Activated naive CD8-positive, alpha-beta T cell treated with anti-CD3 and anti-CD28 coated beads, Interleukin-2, amount 10 ng/mL, durations not matched to agents 7 days and 5 days (primary cell): ENCODE results near the gene TOX2. TPM values are rescaled to one million over a fixed set of nuclear protein-coding genes. Genes with fewer than 3 reads are reported as not detected.

ENCODE experiments used
- ATAC-seq: fragments of 150-1000 bp; cut with Tn5 transposase; one replicate; pipeline ENCODE4 v1.10.0; 2021; ENCODE audit warnings: low read depth, moderate library complexity
- POLR2A ChIA-PET: fragments of 350-600 bp; sonication (Branson Sonifier 250); formaldehyde crosslinking; loops from one replicate; lab custom pipeline; 2021; ENCODE audit warnings: antibody characterized with exemption; lab: Charles Lee
- DNase-seq: peaks from one replicate; pipeline ENCODE4 v3.0.0; 2021
- H3K27ac Mint-ChIP-seq: one replicate; pipeline ENCODE4 v1.8.0; 2022; ENCODE audit warnings: mild to moderate bottlenecking, mixed read lengths
- H3K27me3 Mint-ChIP-seq: one replicate; pipeline ENCODE4 v1.8.0; 2022; ENCODE audit warnings: mild to moderate bottlenecking, moderate library complexity, mixed read lengths
- H3K36me3 Mint-ChIP-seq: one replicate; pipeline ENCODE4 v1.8.0; 2021; ENCODE audit warnings: mild to moderate bottlenecking, mixed read lengths
- H3K4me1 Mint-ChIP-seq: one replicate; pipeline ENCODE4 v1.8.0; 2021; ENCODE audit warnings: mixed read lengths
- H3K4me3 Mint-ChIP-seq: one replicate; pipeline ENCODE4 v1.8.0; 2022; ENCODE audit warnings: mild to moderate bottlenecking, moderate library complexity, mixed read lengths
- H3K9me3 Mint-ChIP-seq: one replicate; pipeline ENCODE4 v1.8.0; 2021; ENCODE audit warnings: mixed read lengths
- total RNA-seq, 2 experiments: library from RNA; stranded (reverse); gene quantifications; one replicate each; pipeline ENCODE4 v1.2.3, GENCODE V29; 2021

TOX2 gene
- total RNA-seq, 2 experiments from 2014 or later = 0.26 to 0.44 TPM

- DNase-seq (no peak), ATAC-seq (peak; percentile 93)
- POLR2A ChIA-PET = no interaction called here
- H3K27me3 Mint-ChIP-seq = peaks cover 45% of the 10 kb centered on the region
- peak overlapping the region; percentile 83 for H3K27ac Mint-ChIP-seq
- H3K36me3 Mint-ChIP-seq = no peaks in the 10 kb centered on the region
- peak overlapping the region; percentile 57 for H3K4me3 Mint-ChIP-seq
- H3K9me3 Mint-ChIP-seq = no peaks in the 10 kb centered on the region
- peaks cover 25% of the 10 kb centered on the region for H3K4me1 Mint-ChIP-seq
These were observed 96.7 kb downstream of the TOX2 start for GRCh38 chr20:44011251-44011940.

GRCh38 chr20:44012466-44013226 is 98.0 kb downstream of the TOX2 start:
- peaks cover 52% of the 10 kb centered on the region for H3K27me3 Mint-ChIP-seq
- POLR2A ChIA-PET = no interaction called here

GRCh38 chr20:44014807-44015732 is 100.4 kb downstream of the TOX2 start:
- no peak for DNase-seq
- Mint-ChIP-seq H3K27me3 (peaks cover 48% of the 10 kb centered on the region), H3K4me1 (peaks cover 45% of the 10 kb centered on the region), H3K9me3 (no peaks in the 10 kb centered on the region), H3K27ac (no peak overlapping the region), H3K36me3 (no peaks in the 10 kb centered on the region), H3K4me3 (no peak overlapping the region)
- POLR2A ChIA-PET = no interaction called here
- ATAC-seq = no peak

More at GRCh38 chr20:44012466-44013226, 98.0 kb downstream of the TOX2 start:
- Mint-ChIP-seq H3K4me3 (no peak overlapping the region), H3K27ac (no peak overlapping the region), H3K4me1 (peaks cover 25% of the 10 kb centered on the region), H3K36me3 (no peaks in the 10 kb centered on the region), H3K9me3 (no peaks in the 10 kb centered on the region)
- ATAC-seq (no peak), DNase-seq (no peak)

GRCh38 chr20:44015733-44016103 is 101.1 kb downstream of the TOX2 start:
- Mint-ChIP-seq H3K4me1 (peaks cover 44% of the 10 kb centered on the region), H3K27me3 (peaks cover 44% of the 10 kb centered on the region), H3K27ac (no peak overlapping the region), H3K4me3 (no peak overlapping the region), H3K9me3 (no peaks in the 10 kb centered on the region), H3K36me3 (no peaks in the 10 kb centered on the region)
- no peak for DNase-seq
- POLR2A ChIA-PET = no interaction called here
- no peak for ATAC-seq

GRCh38 chr20:44016525-44016924 is 101.9 kb downstream of the TOX2 start:
- Mint-ChIP-seq H3K9me3 (no peaks in the 10 kb centered on the region), H3K4me1 (peaks cover 45% of the 10 kb centered on the region), H3K27ac (no peak overlapping the region), H3K27me3 (peaks cover 40% of the 10 kb centered on the region), H3K36me3 (no peaks in the 10 kb centered on the region), H3K4me3 (no peak overlapping the region)
- ATAC-seq = no peak
- POLR2A ChIA-PET = no interaction called here
- DNase-seq = no peak

- Mint-ChIP-seq H3K36me3 (no peaks in the 10 kb centered on the region), H3K27ac (no peak overlapping the region), H3K9me3 (no peaks in the 10 kb centered on the region), H3K27me3 (peaks cover 40% of the 10 kb centered on the region), H3K4me3 (no peak overlapping the region), H3K4me1 (peaks cover 40% of the 10 kb centered on the region)
- POLR2A ChIA-PET = no interaction called here
- no peak for ATAC-seq
- DNase-seq = no peak
These were observed 102.6 kb downstream of the TOX2 start for GRCh38 chr20:44017211-44017610.

- DNase-seq = no peak
- POLR2A ChIA-PET = interaction anchor here (0.7 to 3.1 kb wide), 3 partner anchors 11 to 75 kb away, joined by 3 to 10 read pairs (median 4); no protein-coding TSS in a partner anchor
These were observed 103.2 kb downstream of the TOX2 start for GRCh38 chr20:44017905-44018258.

GRCh38 chr20:44018259-44018941 is 103.7 kb downstream of the TOX2 start:
- no peak overlapping the region for H3K4me3 Mint-ChIP-seq
- H3K36me3 Mint-ChIP-seq = peaks cover 1% of the 10 kb centered on the region
- POLR2A ChIA-PET = interaction anchor here (0.7 to 3.1 kb wide), 3 partner anchors 10 to 76 kb away, joined by 3 to 10 read pairs (median 4); no protein-coding TSS in a partner anchor
- no peak overlapping the region for H3K27ac Mint-ChIP-seq
- DNase-seq = no peak
- ATAC-seq = no peak
- peaks cover 49% of the 10 kb centered on the region for H3K27me3 Mint-ChIP-seq
- peaks cover 45% of the 10 kb centered on the region for H3K4me1 Mint-ChIP-seq
- H3K9me3 Mint-ChIP-seq = no peaks in the 10 kb centered on the region

More at GRCh38 chr20:44017905-44018258, 103.2 kb downstream of the TOX2 start:
- H3K4me3 Mint-ChIP-seq = no peak overlapping the region
- H3K27ac Mint-ChIP-seq = no peak overlapping the region
- no peak for ATAC-seq
- peaks cover 44% of the 10 kb centered on the region for H3K27me3 Mint-ChIP-seq
- no peaks in the 10 kb centered on the region for H3K9me3 Mint-ChIP-seq
- H3K4me1 Mint-ChIP-seq = peaks cover 44% of the 10 kb centered on the region
- peaks cover under 1% of the 10 kb centered on the region for H3K36me3 Mint-ChIP-seq

- ATAC-seq (no peak), DNase-seq (no peak)
- H3K4me3 Mint-ChIP-seq = peak overlapping the region; percentile 71
- H3K27me3 Mint-ChIP-seq = peaks cover 56% of the 10 kb centered on the region
- peaks cover 3% of the 10 kb centered on the region for H3K36me3 Mint-ChIP-seq
- H3K27ac Mint-ChIP-seq = peak overlapping the region; percentile 13
- no peaks in the 10 kb centered on the region for H3K9me3 Mint-ChIP-seq
- peaks cover 47% of the 10 kb centered on the region for H3K4me1 Mint-ChIP-seq
- POLR2A ChIA-PET = interaction anchor here (1.0 to 3.1 kb wide), 3 partner anchors 10 to 76 kb away, joined by 4 to 15 read pairs (median 10); no protein-coding TSS in a partner anchor
These were observed 104.4 kb downstream of the TOX2 start for GRCh38 chr20:44018942-44019637.

- ATAC-seq (peak; percentile 72), DNase-seq (peak; percentile 63)
- H3K9me3 Mint-ChIP-seq = no peaks in the 10 kb centered on the region
- H3K4me1 Mint-ChIP-seq = peaks cover 44% of the 10 kb centered on the region
- peak overlapping the region; percentile 71 for H3K4me3 Mint-ChIP-seq
- peaks cover 51% of the 10 kb centered on the region for H3K27me3 Mint-ChIP-seq
- peak overlapping the region; percentile 82 for H3K27ac Mint-ChIP-seq
- H3K36me3 Mint-ChIP-seq = peaks cover 3% of the 10 kb centered on the region
- POLR2A ChIA-PET = interaction anchor here (1.0 to 3.1 kb wide), 3 partner anchors 9 to 77 kb away, joined by 3 to 15 read pairs (median 10); no protein-coding TSS in a partner anchor
These were observed 105.1 kb downstream of the TOX2 start for GRCh38 chr20:44019638-44020335.

- Mint-ChIP-seq H3K4me1 (peaks cover 44% of the 10 kb centered on the region), H3K27ac (peak overlapping the region; percentile 82), H3K9me3 (no peaks in the 10 kb centered on the region), H3K36me3 (peaks cover 3% of the 10 kb centered on the region), H3K4me3 (peak overlapping the region; percentile 71), H3K27me3 (peaks cover 47% of the 10 kb centered on the region)
- ATAC-seq (no peak), DNase-seq (no peak)
- POLR2A ChIA-PET = interaction anchor here (1.0 to 3.1 kb wide), 3 partner anchors 8 to 78 kb away, joined by 3 to 15 read pairs (median 10); no protein-coding TSS in a partner anchor
These were observed 105.9 kb downstream of the TOX2 start for GRCh38 chr20:44020406-44021148.
